Measurements from ENCODE around the gene ZBTB11. TPM values are rescaled to one million over a fixed set of nuclear protein-coding genes. Genes with fewer than 3 reads are reported as not detected.
"Not testable (repeated sequence)": the region's sequence is repeated elsewhere in the genome, so short reads cannot be mapped to it uniquely, and the experiment has no call there.

The ZBTB11 gene
- total and polyA plus RNA-seq, 5 donors = 4.4 to 11.7 (median 11.4) TPM

DNA sequence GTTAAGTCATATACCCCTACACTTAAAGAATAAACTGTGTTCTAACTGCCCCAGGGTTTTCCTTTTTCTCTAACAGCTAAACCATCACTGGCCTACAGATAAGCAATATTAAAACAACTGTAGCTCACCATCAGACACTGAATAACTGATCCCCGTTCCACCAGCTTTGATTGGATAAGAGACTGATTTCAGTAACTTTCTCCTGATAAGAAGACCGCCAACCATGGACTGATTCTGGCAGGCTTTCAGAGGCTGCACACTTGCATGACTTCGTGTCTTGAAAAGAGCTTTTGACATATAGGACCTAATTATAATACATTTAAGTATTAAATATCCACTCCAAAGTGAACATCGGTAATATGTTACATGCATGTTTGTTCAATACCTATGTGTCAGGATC lies 32.2 kb upstream of the ZBTB11 start:
- Histone ChIP-seq H3K4me1 (ENCODE audit: control insufficient read depth, insufficient read depth, low read length) (no peaks in the 10 kb centered on the region), H3K27me3 (ENCODE audit: control insufficient read depth, insufficient read depth) (no peaks in the 10 kb centered on the region), H3K9me3 (ENCODE audit: control insufficient read depth, low read length) (no peaks in the 10 kb centered on the region), H3K4me3 (ENCODE audit: low read length) (no peak overlapping the region), H3K27ac (ENCODE audit: low read length) (no peak overlapping the region)
- WGBS = 42% methylated on average over 4 of the region's 4 CpGs
- no peak for ATAC-seq
- intact Hi-C loops (cut with DNase I) = no loop called here
- DNase-seq = no peak

DNA sequence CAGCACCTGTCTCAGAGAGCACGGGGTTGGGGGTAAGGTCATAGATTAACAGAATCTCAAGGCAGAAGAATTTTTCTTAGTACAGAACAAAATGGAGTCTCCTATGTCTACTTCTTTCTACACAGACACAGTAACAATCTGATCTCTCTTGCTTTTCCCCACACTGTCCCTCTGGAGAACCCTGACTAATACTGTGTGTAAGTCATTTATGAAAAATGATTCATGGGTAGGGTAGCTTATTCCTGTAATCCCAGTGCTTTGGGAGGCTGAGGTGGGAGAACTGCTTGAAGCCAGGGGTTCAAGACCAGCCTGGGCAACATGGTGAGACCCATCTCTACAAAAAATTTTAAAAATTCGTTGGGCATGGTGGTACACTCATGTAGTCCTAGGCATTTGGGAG lies 27.7 kb upstream of the ZBTB11 start:
- H3K4me3 ChIP-seq (ENCODE audit: low read length); H3K27me3 ChIP-seq (ENCODE audit: control insufficient read depth, insufficient read depth); DNase-seq; intact Hi-C loops (cut with DNase I); H3K27ac ChIP-seq (ENCODE audit: low read length); H3K9me3 ChIP-seq (ENCODE audit: control insufficient read depth, low read length); ATAC-seq; H3K4me1 ChIP-seq (ENCODE audit: control insufficient read depth, insufficient read depth, low read length): not testable (repeated sequence)
- WGBS = 56% methylated on average over 2 of the region's 2 CpGs

DNA sequence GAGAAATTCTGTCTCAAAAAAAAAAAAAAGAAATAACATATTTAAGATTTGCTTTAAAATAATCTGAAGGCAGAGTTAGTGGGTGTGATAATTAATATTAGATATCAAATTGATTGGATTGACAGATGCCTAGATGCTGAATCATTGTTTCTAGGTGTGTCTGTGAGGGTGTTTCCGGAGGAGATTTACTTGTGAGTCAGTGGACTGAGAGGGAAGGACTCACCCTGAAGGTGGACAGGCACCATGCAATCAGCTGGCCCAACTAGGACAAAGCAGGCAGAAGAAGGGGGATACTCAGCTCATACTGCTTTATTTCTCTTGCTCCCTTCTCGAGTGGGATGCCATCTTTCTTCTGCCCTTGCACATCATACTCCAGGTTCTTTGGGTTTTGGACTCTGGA lies 26.2 kb upstream of the ZBTB11 start:
- no peak overlapping the region for H3K27ac ChIP-seq (ENCODE audit: low read length)
- DNase-seq (no peak), ATAC-seq (no peak)
- no peaks in the 10 kb centered on the region for H3K9me3 ChIP-seq (ENCODE audit: control insufficient read depth, low read length)
- 81% methylated on average over 2 of the region's 2 CpGs for WGBS
- no peak overlapping the region for H3K4me3 ChIP-seq (ENCODE audit: low read length)
- intact Hi-C loops (cut with DNase I) = no loop called here
- no peaks in the 10 kb centered on the region for H3K4me1 ChIP-seq (ENCODE audit: control insufficient read depth, insufficient read depth, low read length)
- no peaks in the 10 kb centered on the region for H3K27me3 ChIP-seq (ENCODE audit: control insufficient read depth, insufficient read depth)

DNA sequence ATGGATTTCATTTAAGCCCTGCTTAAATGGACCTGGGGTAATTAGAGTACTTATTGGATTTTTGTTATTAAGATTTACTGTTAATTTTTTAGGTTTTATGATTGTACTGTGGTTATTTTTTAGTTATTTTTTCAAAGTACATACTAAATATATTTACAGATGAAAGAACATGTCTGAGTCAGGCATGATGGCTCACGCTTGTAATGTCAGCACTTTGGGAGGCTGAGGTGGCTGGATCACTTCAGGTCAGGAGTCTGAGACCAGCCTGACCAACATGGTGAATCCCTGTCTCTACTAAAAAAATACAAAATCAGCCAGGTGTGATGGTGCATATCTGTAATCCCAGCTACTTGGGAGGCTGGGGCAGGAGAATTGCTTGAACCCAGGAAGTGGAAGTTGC lies 25.8 kb upstream of the ZBTB11 start:
- Histone ChIP-seq H3K27ac (ENCODE audit: low read length) (no peak overlapping the region), H3K4me1 (ENCODE audit: control insufficient read depth, insufficient read depth, low read length) (no peaks in the 10 kb centered on the region), H3K4me3 (ENCODE audit: low read length) (no peak overlapping the region), H3K9me3 (ENCODE audit: control insufficient read depth, low read length) (no peaks in the 10 kb centered on the region), H3K27me3 (ENCODE audit: control insufficient read depth, insufficient read depth) (no peaks in the 10 kb centered on the region)
- ATAC-seq (no peak), DNase-seq (no peak)
- WGBS = 83% methylated on average over 1 of the region's 1 CpG
- intact Hi-C loops (cut with DNase I) = no loop called here

DNA sequence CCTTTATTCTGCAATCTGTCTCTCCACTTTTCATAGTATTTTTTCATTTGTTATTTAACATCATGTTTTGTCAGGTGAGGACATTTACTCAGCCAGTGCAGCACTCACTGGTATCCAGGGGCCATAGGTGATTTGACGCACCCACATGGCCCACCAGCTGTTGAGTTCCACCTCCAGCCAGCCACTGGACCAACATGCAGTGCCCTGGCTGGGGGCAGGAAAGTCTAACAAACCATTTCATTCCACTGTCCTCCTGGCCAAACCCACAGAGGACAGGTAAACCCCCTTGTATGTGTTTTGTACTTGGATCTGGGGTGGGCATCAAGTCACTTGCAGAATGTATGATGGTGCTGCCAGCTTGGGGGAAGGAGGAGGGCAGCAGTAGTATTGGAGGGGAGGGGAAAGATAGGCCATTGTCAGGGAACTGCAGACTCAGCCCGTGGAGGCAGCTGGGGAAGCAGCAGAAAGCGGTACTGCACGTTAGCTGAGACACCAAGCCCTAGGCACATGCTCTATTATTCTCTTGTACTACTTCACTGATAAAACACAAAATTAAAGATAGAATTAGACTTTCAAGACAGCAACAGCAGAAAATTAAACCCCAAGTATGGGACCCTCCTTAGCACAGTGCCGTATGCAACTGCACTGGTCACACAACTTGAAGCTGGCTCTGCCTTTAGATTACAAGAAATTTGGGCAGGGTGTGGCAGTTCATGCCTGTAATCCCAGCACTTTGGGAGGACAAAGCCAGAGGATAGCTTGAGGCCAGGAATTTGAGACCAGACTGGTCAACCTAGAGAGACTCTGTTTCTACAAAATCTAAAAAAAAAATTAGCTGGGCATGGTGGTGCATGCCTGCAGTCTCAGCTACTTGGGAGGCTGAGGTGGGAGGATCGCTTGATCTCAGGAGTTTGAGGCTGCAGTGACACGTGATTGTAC lies 25.0 kb upstream of the ZBTB11 start:
- H3K9me3 ChIP-seq (ENCODE audit: control insufficient read depth, low read length) = no peaks in the 10 kb centered on the region
- no peak overlapping the region for H3K27ac ChIP-seq (ENCODE audit: low read length)
- intact Hi-C loops (cut with DNase I) = no loop called here
- no peaks in the 10 kb centered on the region for H3K27me3 ChIP-seq (ENCODE audit: control insufficient read depth, insufficient read depth)
- WGBS = 83% methylated on average over 7 of the region's 7 CpGs
- no peak for DNase-seq
- no peaks in the 10 kb centered on the region for H3K4me1 ChIP-seq (ENCODE audit: control insufficient read depth, insufficient read depth, low read length)
- no peak overlapping the region for H3K4me3 ChIP-seq (ENCODE audit: low read length)
- ATAC-seq = no peak

DNA sequence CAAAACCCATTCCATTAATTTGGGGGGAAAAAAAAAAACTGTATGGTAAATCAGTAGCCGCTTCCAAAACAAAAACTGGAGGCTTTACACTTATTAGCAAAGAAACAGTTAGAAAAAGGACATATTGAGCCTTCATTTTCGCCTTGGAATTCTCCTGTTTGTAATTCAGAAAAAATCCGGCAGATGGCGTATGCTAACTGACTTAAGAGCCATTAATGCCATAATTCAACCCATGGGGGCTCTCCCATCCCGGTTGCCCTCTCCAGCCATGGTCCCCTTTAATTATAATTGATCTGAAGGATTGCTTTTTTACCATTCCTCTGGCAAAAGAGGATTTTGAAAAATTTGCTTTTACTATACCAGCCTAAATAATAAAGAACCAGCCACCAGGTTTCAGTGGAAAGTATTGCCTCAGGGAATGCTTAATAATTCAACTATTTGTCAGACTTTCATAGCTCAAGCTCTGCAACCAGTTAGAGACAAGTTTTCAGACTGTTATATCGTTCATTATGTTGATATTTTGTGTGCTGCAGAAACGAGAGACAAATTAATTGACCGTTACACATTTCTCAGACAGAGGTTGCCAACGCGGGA lies 18.9 kb upstream of the ZBTB11 start:
- no peak for ATAC-seq
- Histone ChIP-seq H3K4me1 (ENCODE audit: control insufficient read depth, insufficient read depth, low read length) (no peaks in the 10 kb centered on the region), H3K27me3 (ENCODE audit: control insufficient read depth, insufficient read depth) (no peaks in the 10 kb centered on the region), H3K4me3 (ENCODE audit: low read length) (no peak overlapping the region), H3K27ac (ENCODE audit: low read length) (no peak overlapping the region), H3K9me3 (ENCODE audit: control insufficient read depth, low read length) (no peaks in the 10 kb centered on the region)
- intact Hi-C loops (cut with DNase I) = no loop called here
- WGBS = 29% methylated on average over 10 of the region's 10 CpGs
- DNase-seq = no peak

DNA sequence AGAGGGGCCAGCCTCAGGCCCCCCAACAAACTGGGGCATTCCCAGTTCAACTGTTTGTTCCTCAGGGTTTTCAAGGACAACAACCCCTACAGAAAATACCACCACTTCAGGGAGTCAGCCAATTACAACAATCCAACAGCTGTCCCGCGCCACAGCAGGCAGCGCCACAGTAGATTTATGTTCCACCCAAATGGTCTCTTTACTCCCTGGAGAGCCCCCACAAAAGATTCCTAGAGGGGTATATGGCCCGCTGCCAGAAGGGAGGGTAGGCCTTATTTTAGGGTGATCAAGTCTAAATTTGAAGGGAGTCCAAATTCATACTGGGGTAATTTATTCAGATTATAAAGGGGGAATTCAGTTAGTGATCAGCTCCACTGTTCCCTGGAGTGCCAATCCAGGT lies 17.9 kb upstream of the ZBTB11 start:
- WGBS = 77% methylated on average over 4 of the region's 4 CpGs
- intact Hi-C loops (cut with DNase I) = not testable (repeated sequence)

DNA sequence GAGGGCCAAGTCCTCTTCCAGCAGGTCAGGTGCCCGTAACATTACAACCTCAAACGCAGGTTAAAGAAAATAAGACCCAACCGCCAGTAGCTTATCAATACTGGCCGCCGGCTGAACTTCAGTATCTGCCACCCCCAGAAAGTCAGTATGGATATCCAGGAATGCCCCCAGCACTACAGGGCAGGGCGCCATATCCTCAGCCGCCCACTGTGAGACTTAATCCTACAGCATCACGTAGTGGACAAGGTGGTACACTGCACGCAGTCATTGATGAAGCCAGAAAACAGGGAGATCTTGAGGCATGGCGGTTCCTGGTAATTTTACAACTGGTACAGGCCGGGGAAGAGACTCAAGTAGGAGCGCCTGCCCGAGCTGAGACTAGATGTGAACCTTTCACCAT lies 16.6 kb upstream of the ZBTB11 start:
- H3K4me1 ChIP-seq (ENCODE audit: control insufficient read depth, insufficient read depth, low read length); H3K27ac ChIP-seq (ENCODE audit: low read length); H3K4me3 ChIP-seq (ENCODE audit: low read length); intact Hi-C loops (cut with DNase I); H3K9me3 ChIP-seq (ENCODE audit: control insufficient read depth, low read length); H3K27me3 ChIP-seq (ENCODE audit: control insufficient read depth, insufficient read depth): not testable (repeated sequence)
- WGBS = 53% methylated on average over 13 of the region's 13 CpGs
- DNase-seq (peak in 2 of 3 donors; percentile 41 to 66), ATAC-seq (peak; percentile 68 to 87)

More for the DNA sequence above, 17.9 kb upstream of the ZBTB11 start:
- H3K27me3 ChIP-seq (ENCODE audit: control insufficient read depth, insufficient read depth); ATAC-seq; H3K4me1 ChIP-seq (ENCODE audit: control insufficient read depth, insufficient read depth, low read length); H3K9me3 ChIP-seq (ENCODE audit: control insufficient read depth, low read length); H3K4me3 ChIP-seq (ENCODE audit: low read length); H3K27ac ChIP-seq (ENCODE audit: low read length); DNase-seq: not testable (repeated sequence)

DNA sequence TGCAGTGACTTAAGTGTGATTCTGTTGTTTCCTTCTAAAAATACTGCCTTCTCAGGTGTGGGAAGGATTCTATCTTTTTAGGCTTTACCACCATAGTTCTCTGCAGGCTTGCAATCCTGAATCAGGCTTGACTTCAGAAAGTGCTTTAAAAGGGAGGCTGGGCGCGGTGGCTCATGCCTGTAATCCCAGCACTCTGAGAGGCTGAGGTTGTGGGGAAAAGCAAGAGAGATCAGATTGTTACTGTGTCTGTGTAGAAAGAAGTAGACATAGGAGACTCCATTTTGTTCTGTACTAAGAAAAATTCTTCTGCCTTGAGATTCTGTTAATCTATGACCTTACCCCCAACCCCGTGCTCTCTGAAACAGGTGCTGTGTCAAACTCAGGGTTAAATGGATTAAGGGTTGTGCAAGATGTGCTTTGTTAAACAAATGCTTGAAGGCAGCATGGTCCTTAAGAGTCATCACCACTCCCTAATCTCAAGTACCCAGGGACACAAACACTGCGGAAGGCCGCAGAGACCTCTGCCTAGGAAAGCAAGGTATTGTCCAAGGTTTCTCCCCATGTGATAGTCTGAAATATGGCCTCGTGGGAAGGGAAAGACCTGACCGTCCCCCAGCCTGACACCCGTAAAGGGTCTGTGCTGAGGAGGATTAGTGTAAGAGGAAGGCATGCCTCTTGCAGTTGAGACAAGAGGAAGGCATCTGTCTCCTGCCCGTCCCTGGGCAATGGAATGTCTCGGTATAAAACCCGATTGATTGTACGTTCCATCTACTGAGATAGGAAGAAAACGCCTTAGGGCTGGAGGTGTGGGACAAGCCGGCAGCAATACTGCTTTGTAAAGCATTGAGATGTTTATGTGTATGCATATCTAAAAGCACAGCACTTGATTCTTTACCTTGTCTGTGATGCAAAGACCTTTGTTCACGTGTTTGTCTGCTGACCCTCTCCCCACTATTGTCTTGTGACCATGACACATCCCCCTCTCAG lies 15.0 kb upstream of the ZBTB11 start:
- H3K27me3 ChIP-seq (ENCODE audit: control insufficient read depth, insufficient read depth); H3K9me3 ChIP-seq (ENCODE audit: control insufficient read depth, low read length); H3K4me3 ChIP-seq (ENCODE audit: low read length); intact Hi-C loops (cut with DNase I); H3K4me1 ChIP-seq (ENCODE audit: control insufficient read depth, insufficient read depth, low read length); H3K27ac ChIP-seq (ENCODE audit: low read length); DNase-seq; ATAC-seq: not testable (repeated sequence)
- WGBS = 65% methylated on average over 14 of the region's 15 CpGs

DNA sequence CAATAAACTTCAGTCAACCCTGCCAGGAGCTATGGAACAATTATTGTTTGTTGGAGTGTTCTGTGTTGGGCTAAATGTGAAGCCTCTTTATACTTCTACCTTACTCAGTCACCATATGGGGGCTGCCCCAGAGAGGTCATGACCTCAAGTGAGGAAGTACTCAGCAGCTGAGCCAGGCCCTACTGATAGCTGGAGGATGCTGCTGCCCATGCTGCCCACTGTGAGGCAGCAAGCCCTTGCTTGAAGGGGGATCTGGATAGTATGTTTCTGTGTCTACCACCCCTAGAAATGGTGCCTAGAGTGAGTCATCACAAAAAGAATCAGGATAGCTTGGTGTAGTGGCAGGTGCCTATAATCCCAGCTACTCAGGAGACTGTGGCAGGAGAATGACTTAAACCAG lies 14.0 kb upstream of the ZBTB11 start:
- ATAC-seq (no peak), DNase-seq (no peak)
- Histone ChIP-seq H3K4me3 (ENCODE audit: low read length) (no peak overlapping the region), H3K9me3 (ENCODE audit: control insufficient read depth, low read length) (no peaks in the 10 kb centered on the region), H3K27me3 (ENCODE audit: control insufficient read depth, insufficient read depth) (no peaks in the 10 kb centered on the region), H3K27ac (ENCODE audit: low read length) (no peak overlapping the region), H3K4me1 (ENCODE audit: control insufficient read depth, insufficient read depth, low read length) (no peaks in the 10 kb centered on the region)
- intact Hi-C loops (cut with DNase I) = no loop called here

DNA sequence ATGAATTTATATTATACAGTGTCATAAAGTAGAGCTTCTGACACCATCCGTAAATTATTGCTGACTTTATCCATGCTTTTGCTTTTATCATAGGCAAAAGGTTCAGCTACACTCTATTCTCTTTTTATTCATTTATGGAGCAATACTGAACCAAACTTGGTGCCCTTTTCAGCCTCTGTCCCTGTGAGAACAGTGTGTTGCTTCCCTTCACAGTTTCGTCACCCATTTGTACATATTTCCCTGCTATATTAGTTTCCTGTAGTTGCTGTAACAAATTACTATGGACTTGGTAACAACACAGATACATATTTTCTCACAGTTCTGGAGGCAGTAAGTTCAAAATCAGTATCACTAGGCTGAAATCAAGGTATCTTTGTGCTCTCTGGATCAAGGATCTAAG lies 12.4 kb upstream of the ZBTB11 start:
- ATAC-seq = no peak
- 81% methylated on average over 2 of the region's 2 CpGs for WGBS
- no peak for DNase-seq
- no peak overlapping the region for H3K4me3 ChIP-seq (ENCODE audit: low read length)
- intact Hi-C loops (cut with DNase I) = no loop called here
- no peaks in the 10 kb centered on the region for H3K4me1 ChIP-seq (ENCODE audit: control insufficient read depth, insufficient read depth, low read length)
- no peaks in the 10 kb centered on the region for H3K9me3 ChIP-seq (ENCODE audit: control insufficient read depth, low read length)
- no peak overlapping the region for H3K27ac ChIP-seq (ENCODE audit: low read length)
- no peaks in the 10 kb centered on the region for H3K27me3 ChIP-seq (ENCODE audit: control insufficient read depth, insufficient read depth)

Measured in right cardiac atrium (tissue), 5 donors.